ENCODE results near the gene GRIK4.

GRIK4 gene

DNA sequence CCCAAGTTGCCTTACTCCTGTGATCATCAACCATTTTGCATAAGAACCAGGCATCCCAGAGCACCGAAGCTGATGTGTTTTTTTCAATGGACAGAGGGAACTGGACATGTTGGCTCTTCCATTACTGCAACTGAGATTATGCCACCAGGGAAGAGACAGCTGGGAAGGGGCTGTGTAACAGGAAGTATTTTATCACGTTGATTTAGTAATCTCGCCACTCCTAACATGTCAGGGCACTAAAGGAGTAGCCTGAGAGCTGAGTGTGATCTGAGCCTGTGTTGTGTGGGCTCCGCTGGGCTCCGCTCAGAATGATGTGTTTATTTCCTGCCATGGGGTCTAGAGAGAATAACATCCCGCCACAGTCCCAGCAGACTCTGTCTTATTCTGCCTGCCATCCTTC lies 165.4 kb downstream of the GRIK4 start:
- no peak for DNase-seq

- no peak for DNase-seq
These were observed 168.8 kb downstream of the GRIK4 start for GRCh38 chr11:120680322-120680721.

GRCh38 chr11:120681434-120682331 lies 170.1 kb downstream of the GRIK4 start:
- DNase-seq: no peak

GRCh38 chr11:120682332-120682649 lies 170.7 kb downstream of the GRIK4 start:
- no peak for DNase-seq

DNA sequence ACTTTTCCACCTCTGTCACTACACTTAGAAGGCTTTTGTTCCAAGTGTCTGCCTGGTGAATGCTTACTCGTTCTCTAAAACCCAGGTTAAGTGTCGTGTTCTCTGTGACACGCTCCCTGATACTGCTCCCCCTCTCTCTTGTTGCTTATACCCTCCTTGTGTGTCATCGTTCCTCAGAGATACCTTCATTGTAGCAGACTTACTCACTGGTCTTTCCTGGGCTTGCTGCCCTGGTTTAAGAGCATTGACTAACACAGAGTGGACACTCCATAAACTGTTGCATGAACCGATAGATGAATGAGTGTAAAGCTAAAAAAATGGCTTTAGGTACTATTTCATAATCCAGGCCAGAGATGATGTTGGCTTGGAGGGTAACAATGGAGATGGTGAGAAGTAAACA lies 171.3 kb downstream of the GRIK4 start:
- no peak for DNase-seq

- no peak for DNase-seq
These were observed 175.0 kb downstream of the GRIK4 start for GRCh38 chr11:120686516-120686915.

DNA sequence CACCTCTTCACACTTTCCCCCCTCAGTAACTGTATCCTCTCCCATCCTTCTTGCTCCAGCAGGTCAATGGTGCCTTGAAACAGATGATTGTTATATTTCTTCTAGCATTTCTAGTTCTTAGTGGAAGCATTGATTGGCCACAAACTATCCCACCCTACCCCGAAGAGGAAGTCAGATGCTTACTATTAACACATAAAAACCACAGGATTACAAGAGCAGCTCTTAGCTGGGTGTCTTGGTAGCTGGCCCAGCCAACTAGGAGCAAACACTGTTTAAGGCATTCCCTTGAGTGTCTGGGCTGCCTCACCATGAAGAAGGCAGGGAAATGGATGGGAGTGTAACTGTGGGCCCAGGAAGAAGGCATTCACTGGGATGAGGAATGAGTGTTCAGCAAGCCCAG lies 176.6 kb downstream of the GRIK4 start:
- no peak for DNase-seq

- DNase-seq: no peak
These were observed 178.2 kb downstream of the GRIK4 start for GRCh38 chr11:120689596-120690275.

DNA sequence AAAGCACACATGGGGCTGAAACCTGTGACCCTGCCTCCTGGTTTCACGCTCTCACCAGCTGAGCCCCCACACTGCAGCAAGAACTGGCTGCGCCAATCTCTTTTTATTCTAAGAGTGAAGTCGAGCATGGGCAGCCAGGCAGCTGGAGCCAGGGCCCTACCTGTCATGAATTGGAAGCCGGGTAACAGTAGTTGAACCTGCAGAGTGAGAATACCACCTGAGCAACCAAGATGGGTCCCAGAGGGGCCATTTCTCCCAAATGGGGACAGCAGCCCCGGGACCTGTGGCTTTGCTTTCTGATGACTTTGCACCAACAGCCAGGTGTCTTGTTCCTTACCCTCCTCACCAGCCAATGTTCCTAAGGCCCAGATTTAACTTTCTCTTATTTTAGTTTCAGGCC lies 178.9 kb downstream of the GRIK4 start:
- DNase-seq: no peak

- no peak for DNase-seq
These were observed 183.2 kb downstream of the GRIK4 start for GRCh38 chr11:120694726-120695125.

- no peak for DNase-seq
These were observed 183.9 kb downstream of the GRIK4 start for GRCh38 chr11:120695426-120695825.

GRCh38 chr11:120695939-120696338 lies 184.4 kb downstream of the GRIK4 start:
- no peak for DNase-seq

- no peak for DNase-seq
These were observed 185.2 kb downstream of the GRIK4 start for GRCh38 chr11:120696597-120697218.

DNA sequence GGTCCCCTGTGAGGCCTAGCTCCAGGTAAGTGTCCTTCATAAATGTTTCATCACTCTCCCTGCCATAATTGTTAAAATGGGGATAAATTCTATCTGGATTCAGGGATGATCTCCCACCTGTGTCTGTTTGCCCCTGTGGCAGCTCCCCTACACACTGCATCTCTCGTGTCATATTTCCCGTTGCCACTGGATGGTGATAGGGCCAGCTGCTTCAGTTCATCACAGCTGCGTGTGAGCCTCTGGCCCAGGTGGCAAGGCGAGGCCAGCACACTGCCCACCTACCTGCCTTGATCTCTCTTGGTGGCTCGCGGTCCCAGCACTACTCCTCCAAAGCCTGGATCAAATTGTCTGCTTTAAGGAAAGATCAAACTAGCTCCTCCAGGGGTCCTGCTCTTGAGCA lies 187.4 kb downstream of the GRIK4 start:
- DNase-seq: no peak

GRCh38 chr11:120702656-120703055 lies 191.1 kb downstream of the GRIK4 start:
- no peak for DNase-seq

DNA sequence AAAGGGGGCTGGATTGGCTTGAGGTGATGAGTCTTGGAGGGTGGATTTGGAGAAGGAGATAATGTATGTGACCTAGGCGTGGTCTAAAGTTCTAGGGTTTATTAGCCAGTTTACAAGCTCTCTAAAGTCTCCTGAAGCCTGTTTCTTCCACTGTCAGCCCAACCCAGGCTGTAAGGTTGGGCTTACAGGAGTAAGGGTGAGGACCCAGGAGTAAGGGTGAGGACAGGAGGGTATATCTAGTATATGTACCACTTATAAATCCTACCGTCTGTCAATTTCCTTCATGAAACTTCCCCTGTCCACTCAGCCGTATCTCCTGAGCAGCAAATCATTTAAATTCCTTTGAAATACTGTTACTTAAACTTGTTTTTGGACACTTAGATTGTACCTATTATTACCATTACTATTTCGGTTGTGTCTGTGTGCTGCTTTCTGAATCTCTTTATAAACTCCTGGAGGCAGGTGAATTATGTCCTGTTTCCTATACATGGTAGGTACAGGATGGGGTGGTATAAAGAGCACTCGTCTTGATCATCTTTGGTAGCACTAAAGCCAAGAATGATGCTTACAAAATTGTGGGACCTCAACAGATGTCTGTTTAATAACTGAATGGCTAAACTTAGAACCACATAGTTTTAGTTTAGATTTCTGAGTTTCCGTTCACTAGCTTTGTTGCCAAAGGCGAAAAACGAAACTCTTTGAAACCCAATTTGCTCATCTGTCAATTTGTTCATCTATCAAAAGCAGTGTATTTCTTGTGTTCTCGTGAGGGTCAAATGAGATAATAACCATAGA lies 192.0 kb downstream of the GRIK4 start:
- DNase-seq: no peak

DNA sequence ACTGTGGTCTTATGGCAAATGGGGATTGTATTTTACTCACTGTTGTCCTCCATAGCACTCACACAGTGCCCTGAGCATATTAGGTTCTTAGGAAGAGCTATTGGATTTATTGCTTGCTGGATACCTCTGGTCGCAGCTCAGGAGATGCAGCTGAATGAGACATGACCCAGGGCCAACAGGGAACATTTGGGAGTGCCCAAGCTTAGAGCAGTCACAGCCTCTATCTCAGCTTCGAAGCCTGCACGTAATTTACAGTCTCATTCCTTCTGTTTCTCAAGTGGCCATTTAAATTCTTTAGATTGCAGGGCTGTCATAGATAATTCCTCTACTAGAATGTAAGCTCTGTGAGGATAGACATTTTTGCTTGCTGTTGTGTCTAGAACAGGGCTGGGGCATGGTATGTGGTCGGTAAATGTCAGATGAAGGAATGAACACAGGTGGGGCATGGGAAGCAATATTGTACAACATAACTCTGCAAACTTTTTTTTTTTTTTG lies 192.8 kb downstream of the GRIK4 start:
- DNase-seq: no peak

GRCh38 chr11:120706257-120706656 lies 194.7 kb downstream of the GRIK4 start:
- no peak for DNase-seq

GRCh38 chr11:120707098-120707497 lies 195.6 kb downstream of the GRIK4 start:
- DNase-seq: no peak

- no peak for DNase-seq
These were observed 196.1 kb downstream of the GRIK4 start for GRCh38 chr11:120707663-120708062.

- no peak for DNase-seq
These were observed 197.1 kb downstream of the GRIK4 start for GRCh38 chr11:120708511-120709183.

- DNase-seq: no peak
These were observed 198.3 kb downstream of the GRIK4 start for GRCh38 chr11:120709808-120710207.
